Measurements from ENCODE around the gene ADAM12.

- no peak for TF ChIP-seq CTCF (conservative IDR thresholded peaks at IDR 0.05)
- no peak for TF ChIP-seq EZH2 (IDR thresholded peaks at IDR 0.05; ENCODE audit: low read depth)
These were observed 135.2 kb downstream of the ADAM12 start for GRCh38 chr10:126252884-126253610.
